ENCODE measurements around the gene TRIM47. TPM values are rescaled to one million over a fixed set of nuclear protein-coding genes. Genes with fewer than 3 reads are reported as not detected.

TRIM47 gene
- 144 to 202 TPM (median 193 TPM) in 5 replicates for total RNA-seq (2022; extraction: Qiagen RNA extraction)

GRCh38 chr17:75878174-75878998, at the start of gene TRIM47:
TSS of gene TRIM47 (minus strand) at chr17:75878581. CDS start at chr17:75878548, 33 bp downstream.

GRCh38 chr17:75904749-75905521, 26.6 kb upstream of the TRIM47 start, which contains the start of gene MRPL38:
TSS of gene MRPL38 (minus strand) at chr17:75904884. CDS start at chr17:75904875, 9 bp downstream.

GRCh38 chr17:75896415-75897159, 18.2 kb upstream of the TRIM47 start, which contains the start of gene TRIM65:
TSS of gene TRIM65 (minus strand) at chr17:75896951. CDS start at chr17:75896937, 14 bp downstream.

GRCh38 chr17:75855310-75856061, 22.9 kb downstream of the TRIM47 start, which contains the start of gene WBP2:
TSS of gene WBP2 (minus strand) at chr17:75855335. CDS start at chr17:75855297, 38 bp downstream.

GRCh38 chr17:75843577-75844529, 34.5 kb downstream of the TRIM47 start, which contains the start of gene UNC13D:
TSS of gene UNC13D (minus strand) at chr17:75844404. CDS start at chr17:75844337, 67 bp downstream.

Other genes starting within 250 kb of the TRIM47 start
- gene SMIM5, start 245.1 kb downstream of the TRIM47 start, total RNA-seq (2022; extraction: Qiagen RNA extraction) = 0.76 to 1.1 TPM (median 1.0 TPM) in 5 replicates
- 21.4 to 31.4 TPM (median 25.5 TPM) in 5 replicates for gene RECQL5, start 211.4 kb downstream of the TRIM47 start, total RNA-seq (2022; extraction: Qiagen RNA extraction)
- gene SAP30BP, start 211.2 kb downstream of the TRIM47 start, total RNA-seq (2022; extraction: Qiagen RNA extraction) = 124 to 150 TPM (median 132 TPM) in 5 replicates
- 97.0 to 133 TPM (median 117 TPM) in 5 replicates for gene ITGB4, start 157.1 kb downstream of the TRIM47 start, total RNA-seq (2022; extraction: Qiagen RNA extraction)
- gene GALK1, start 113.4 kb downstream of the TRIM47 start, total RNA-seq (2022; extraction: Qiagen RNA extraction) = 55.4 to 89.1 TPM (median 82.7 TPM) in 5 replicates
- 25.1 to 31.3 TPM (median 28.1 TPM) in 5 replicates for gene UNK, start 93.8 kb downstream of the TRIM47 start, total RNA-seq (2022; extraction: Qiagen RNA extraction)
- 4.8 to 7.3 TPM (median 5.8 TPM) in 5 replicates for gene UNC13D, start 34.2 kb downstream of the TRIM47 start, total RNA-seq (2022; extraction: Qiagen RNA extraction)
- gene WBP2, start 23.2 kb downstream of the TRIM47 start, total RNA-seq (2022; extraction: Qiagen RNA extraction) = 83.2 to 92.6 TPM (median 88.1 TPM) in 5 replicates
- 30.1 to 40.1 TPM (median 38.9 TPM) in 5 replicates for gene TRIM65, start 18.4 kb upstream of the TRIM47 start, total RNA-seq (2022; extraction: Qiagen RNA extraction)
- gene MRPL38, start 26.3 kb upstream of the TRIM47 start, total RNA-seq (2022; extraction: Qiagen RNA extraction) = 98.3 to 124 TPM (median 117 TPM) in 5 replicates
- 5.5 to 8.4 TPM (median 7.1 TPM) in 5 replicates for gene FBF1, start 62.5 kb upstream of the TRIM47 start, total RNA-seq (2022; extraction: Qiagen RNA extraction)
- 15.8 to 18.4 TPM (median 16.6 TPM) in 5 replicates for gene ACOX1, start 100.6 kb upstream of the TRIM47 start, total RNA-seq (2022; extraction: Qiagen RNA extraction)
- gene TEN1, start 100.7 kb upstream of the TRIM47 start, total RNA-seq (2022; extraction: Qiagen RNA extraction) = 20.6 to 27.7 TPM (median 24.5 TPM) in 5 replicates
- gene CDK3, start 122.3 kb upstream of the TRIM47 start, total RNA-seq (2022; extraction: Qiagen RNA extraction) = 3.2 to 5.5 TPM (median 4.7 TPM) in 5 replicates
- gene EVPL, start 148.7 kb upstream of the TRIM47 start, total RNA-seq (2022; extraction: Qiagen RNA extraction) = 11.9 to 18.5 TPM (median 17.2 TPM) in 5 replicates
- gene SRP68, start 193.9 kb upstream of the TRIM47 start, total RNA-seq (2022; extraction: Qiagen RNA extraction) = 78.7 to 82.2 TPM (median 79.1 TPM) in 5 replicates
- gene GALR2, start 196.2 kb upstream of the TRIM47 start, total RNA-seq (2022; extraction: Qiagen RNA extraction) = 1.1 to 2.1 TPM (median 1.7 TPM) in 5 replicates
- 0.17 to 0.38 TPM (median 0.30 TPM) in 5 replicates for gene ZACN, start 200.6 kb upstream of the TRIM47 start, total RNA-seq (2022; extraction: Qiagen RNA extraction)
- gene EXOC7, start 225.2 kb upstream of the TRIM47 start, total RNA-seq (2022; extraction: Qiagen RNA extraction) = 54.6 to 68.4 TPM (median 58.5 TPM) in 5 replicates